SK-N-SH treated with all-trans-retinoic acid at 6 μM for 48 hours (cell line): Measurements from ENCODE around the gene SNTA1.

Source experiments
- ATAC-seq: fragments of 200-7000 bp; cut with Tn5 transposase; 3 replicates; pipeline ENCODE4 v1.9.1; 2020; ENCODE audit warnings: mild to moderate bottlenecking, moderate library complexity
- ARNTL ChIP-seq: fragments of 450-650 bp; formaldehyde crosslinking; IDR thresholded peaks from 2 replicates; pipeline ENCODE4 v1.5.0; 2020; ENCODE audit warnings: low read depth, mild to moderate bottlenecking, moderate library complexity, borderline replicate concordance
- CSDC2 ChIP-seq: fragments of 250-450 bp; sonication (Bioruptor Pico); IDR thresholded peaks from 2 replicates; pipeline ENCODE4 v1.5.0; 2020; ENCODE audit warnings: mild to moderate bottlenecking, moderate library complexity
- ESRRG ChIP-seq: fragments of 250-450 bp; sonication (Bioruptor Pico); IDR thresholded peaks from 2 replicates; pipeline ENCODE4 v1.6.1; 2021; ENCODE audit warnings: mild to moderate bottlenecking
- GLIS3 ChIP-seq: fragments of 250-450 bp; sonication (Bioruptor Pico); IDR thresholded peaks from 2 replicates; pipeline ENCODE4 v1.5.0; 2020; ENCODE audit warnings: mild to moderate bottlenecking, moderate library complexity
- ISL1 ChIP-seq: fragments of 250-450 bp; sonication (Bioruptor Pico); IDR thresholded peaks from 2 replicates; pipeline ENCODE4 v2.1.2; 2022; ENCODE audit warnings: mild to moderate bottlenecking, moderate library complexity
- OSR1 ChIP-seq: fragments of 250-450 bp; sonication (Bioruptor Pico); IDR thresholded peaks from 2 replicates; pipeline ENCODE4 v1.8.0; 2022; ENCODE audit warnings: moderate library complexity, mild to moderate bottlenecking, inconsistent platforms
- PPARA ChIP-seq: fragments of 250-450 bp; sonication (Bioruptor Pico); IDR thresholded peaks from 2 replicates; pipeline ENCODE4 v1.5.0; 2020; ENCODE audit warnings: mild to moderate bottlenecking, borderline replicate concordance
- RARB ChIP-seq: fragments of 250-450 bp; sonication (Bioruptor Pico); IDR thresholded peaks from 2 replicates; pipeline ENCODE4 v1.8.0; 2021; ENCODE audit warnings: mild to moderate bottlenecking, moderate library complexity
- SNAI2 ChIP-seq: fragments of 250-450 bp; sonication (Bioruptor Pico); IDR thresholded peaks from 2 replicates; pipeline ENCODE4 v1.5.0; 2020; ENCODE audit warnings: mild to moderate bottlenecking, moderate library complexity
- TCF4 ChIP-seq: fragments of 250-450 bp; sonication (Bioruptor Pico); IDR thresholded peaks from 2 replicates; pipeline ENCODE4 v1.8.0; 2021; ENCODE audit warnings: mild to moderate bottlenecking, moderate library complexity, borderline replicate concordance
- TOX ChIP-seq: fragments of 250-450 bp; sonication (Bioruptor Pico); IDR thresholded peaks from 2 replicates; pipeline ENCODE4 v1.8.0; 2021; ENCODE audit warnings: mild to moderate bottlenecking, moderate library complexity, borderline replicate concordance
- ZC3H10 ChIP-seq: fragments of 250-450 bp; sonication (Bioruptor Pico); IDR thresholded peaks from 2 replicates; pipeline ENCODE4 v1.5.1; 2021; ENCODE audit warnings: mild to moderate bottlenecking, moderate library complexity
- ZFP3 ChIP-seq: fragments of 250-450 bp; sonication (Bioruptor Pico); IDR thresholded peaks from 2 replicates; pipeline ENCODE4 v1.5.0; 2020; ENCODE audit warnings: mild to moderate bottlenecking, moderate library complexity
- ZNF70 ChIP-seq: fragments of 450-650 bp; formaldehyde crosslinking; IDR thresholded peaks from 2 replicates; pipeline ENCODE4 v1.5.0; 2020; ENCODE audit warnings: mild to moderate bottlenecking, moderate library complexity
- ZNF8 ChIP-seq: fragments of 450-650 bp; formaldehyde crosslinking; IDR thresholded peaks from 2 replicates; pipeline ENCODE4 v1.5.0; 2020; ENCODE audit warnings: mild to moderate bottlenecking, moderate library complexity
- TF ChIP-seq, protein P1 (sequence below): fragments of 250-450 bp; sonication (Bioruptor Pico); IDR thresholded peaks from 2 replicates; pipeline ENCODE4 v1.5.0; 2020; ENCODE audit warnings: mild to moderate bottlenecking, moderate library complexity
- TF ChIP-seq, protein P2 (sequence below): fragments of 250-450 bp; sonication (Bioruptor Pico); IDR thresholded peaks from 2 replicates; pipeline ENCODE4 v1.8.0; 2021; ENCODE audit warnings: low read depth, mild to moderate bottlenecking, moderate library complexity, borderline replicate concordance
- TF ChIP-seq, protein P3 (sequence below): fragments of 250-450 bp; sonication (Bioruptor Pico); IDR thresholded peaks from 2 replicates; pipeline ENCODE4 v1.5.1; 2021; ENCODE audit warnings: mild to moderate bottlenecking, moderate library complexity

SNTA1 gene

DNA sequence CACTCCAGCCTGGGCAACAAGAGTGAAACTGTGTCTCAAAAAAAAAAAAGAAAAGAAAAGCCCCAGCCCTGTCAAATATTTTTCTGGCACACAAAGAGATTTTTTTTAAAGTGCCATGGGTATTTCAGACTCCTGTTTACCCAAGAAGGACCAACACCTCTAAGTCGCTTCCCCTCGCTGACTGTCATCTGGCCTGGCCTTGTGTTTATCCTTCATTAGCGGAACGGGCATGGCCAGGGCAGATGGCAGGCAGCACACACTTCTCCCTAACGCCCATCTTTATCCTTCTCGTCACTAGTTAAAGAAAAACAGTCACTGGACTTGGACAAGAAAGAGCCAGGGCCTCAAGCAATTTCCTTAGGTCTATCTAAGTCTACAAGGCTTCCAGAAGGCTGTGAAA, 39.0 kb upstream of the SNTA1 start:
- no peak for TF ChIP-seq ZNF8 (CRISPR knock-in tag)
- TF ChIP-seq, protein P1, sequence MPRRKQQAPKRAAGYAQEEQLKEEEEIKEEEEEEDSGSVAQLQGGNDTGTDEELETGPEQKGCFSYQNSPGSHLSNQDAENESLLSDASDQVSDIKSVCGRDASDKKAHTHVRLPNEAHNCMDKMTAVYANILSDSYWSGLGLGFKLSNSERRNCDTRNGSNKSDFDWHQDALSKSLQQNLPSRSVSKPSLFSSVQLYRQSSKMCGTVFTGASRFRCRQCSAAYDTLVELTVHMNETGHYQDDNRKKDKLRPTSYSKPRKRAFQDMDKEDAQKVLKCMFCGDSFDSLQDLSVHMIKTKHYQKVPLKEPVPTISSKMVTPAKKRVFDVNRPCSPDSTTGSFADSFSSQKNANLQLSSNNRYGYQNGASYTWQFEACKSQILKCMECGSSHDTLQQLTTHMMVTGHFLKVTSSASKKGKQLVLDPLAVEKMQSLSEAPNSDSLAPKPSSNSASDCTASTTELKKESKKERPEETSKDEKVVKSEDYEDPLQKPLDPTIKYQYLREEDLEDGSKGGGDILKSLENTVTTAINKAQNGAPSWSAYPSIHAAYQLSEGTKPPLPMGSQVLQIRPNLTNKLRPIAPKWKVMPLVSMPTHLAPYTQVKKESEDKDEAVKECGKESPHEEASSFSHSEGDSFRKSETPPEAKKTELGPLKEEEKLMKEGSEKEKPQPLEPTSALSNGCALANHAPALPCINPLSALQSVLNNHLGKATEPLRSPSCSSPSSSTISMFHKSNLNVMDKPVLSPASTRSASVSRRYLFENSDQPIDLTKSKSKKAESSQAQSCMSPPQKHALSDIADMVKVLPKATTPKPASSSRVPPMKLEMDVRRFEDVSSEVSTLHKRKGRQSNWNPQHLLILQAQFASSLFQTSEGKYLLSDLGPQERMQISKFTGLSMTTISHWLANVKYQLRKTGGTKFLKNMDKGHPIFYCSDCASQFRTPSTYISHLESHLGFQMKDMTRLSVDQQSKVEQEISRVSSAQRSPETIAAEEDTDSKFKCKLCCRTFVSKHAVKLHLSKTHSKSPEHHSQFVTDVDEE (CRISPR knock-in tag): no peak
- TF ChIP-seq, protein P2, sequence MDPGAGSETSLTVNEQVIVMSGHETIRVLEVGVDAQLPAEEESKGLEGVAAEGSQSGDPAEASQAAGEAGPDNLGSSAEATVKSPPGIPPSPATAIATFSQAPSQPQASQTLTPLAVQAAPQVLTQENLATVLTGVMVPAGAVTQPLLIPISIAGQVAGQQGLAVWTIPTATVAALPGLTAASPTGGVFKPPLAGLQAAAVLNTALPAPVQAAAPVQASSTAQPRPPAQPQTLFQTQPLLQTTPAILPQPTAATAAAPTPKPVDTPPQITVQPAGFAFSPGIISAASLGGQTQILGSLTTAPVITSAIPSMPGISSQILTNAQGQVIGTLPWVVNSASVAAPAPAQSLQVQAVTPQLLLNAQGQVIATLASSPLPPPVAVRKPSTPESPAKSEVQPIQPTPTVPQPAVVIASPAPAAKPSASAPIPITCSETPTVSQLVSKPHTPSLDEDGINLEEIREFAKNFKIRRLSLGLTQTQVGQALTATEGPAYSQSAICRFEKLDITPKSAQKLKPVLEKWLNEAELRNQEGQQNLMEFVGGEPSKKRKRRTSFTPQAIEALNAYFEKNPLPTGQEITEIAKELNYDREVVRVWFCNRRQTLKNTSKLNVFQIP (CRISPR knock-in tag): no peak
- TF ChIP-seq, all 23 proteins: peak for 0
- no peak for ATAC-seq

DNA sequence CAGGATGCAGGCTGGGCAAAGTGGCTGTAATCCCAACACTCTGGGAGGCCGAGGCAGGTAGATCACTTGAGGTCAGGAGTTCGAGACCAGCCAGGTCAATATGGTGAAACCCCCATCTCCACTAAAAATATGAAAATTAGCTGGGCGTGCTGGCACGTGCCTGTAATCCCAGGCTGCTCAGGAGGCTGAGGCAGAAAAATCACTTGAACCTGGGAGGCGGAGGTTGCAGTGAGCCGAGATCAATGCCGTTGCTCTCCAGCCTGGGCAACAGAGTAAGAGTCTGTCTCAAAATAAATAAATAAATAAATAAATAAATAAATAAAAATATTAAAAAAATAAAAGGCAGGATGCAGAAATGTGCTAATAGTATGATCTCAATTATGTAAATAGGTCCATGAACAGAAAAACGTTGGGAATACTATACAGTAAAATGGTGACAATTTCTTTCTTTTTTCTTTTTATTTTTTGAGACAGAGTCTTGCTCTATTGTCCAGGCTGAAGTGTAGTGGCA, 37.9 kb upstream of the SNTA1 start:
- ATAC-seq: no peak
- no peak for TF ChIP-seq ESRRG (CRISPR knock-in tag)
- no peak for TF ChIP-seq CSDC2
- TF ChIP-seq PPARA: no peak
- no peak for TF ChIP-seq SNAI2 (CRISPR knock-in tag)
- no peak for TF ChIP-seq GLIS3 (CRISPR knock-in tag)
- TF ChIP-seq, protein P1 (CRISPR knock-in tag): no peak
- TF ChIP-seq TOX (CRISPR knock-in tag): no peak
- TF ChIP-seq, protein P3, sequence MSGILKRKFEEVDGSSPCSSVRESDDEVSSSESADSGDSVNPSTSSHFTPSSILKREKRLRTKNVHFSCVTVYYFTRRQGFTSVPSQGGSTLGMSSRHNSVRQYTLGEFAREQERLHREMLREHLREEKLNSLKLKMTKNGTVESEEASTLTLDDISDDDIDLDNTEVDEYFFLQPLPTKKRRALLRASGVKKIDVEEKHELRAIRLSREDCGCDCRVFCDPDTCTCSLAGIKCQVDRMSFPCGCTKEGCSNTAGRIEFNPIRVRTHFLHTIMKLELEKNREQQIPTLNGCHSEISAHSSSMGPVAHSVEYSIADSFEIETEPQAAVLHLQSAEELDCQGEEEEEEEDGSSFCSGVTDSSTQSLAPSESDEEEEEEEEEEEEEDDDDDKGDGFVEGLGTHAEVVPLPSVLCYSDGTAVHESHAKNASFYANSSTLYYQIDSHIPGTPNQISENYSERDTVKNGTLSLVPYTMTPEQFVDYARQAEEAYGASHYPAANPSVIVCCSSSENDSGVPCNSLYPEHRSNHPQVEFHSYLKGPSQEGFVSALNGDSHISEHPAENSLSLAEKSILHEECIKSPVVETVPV: no peak
- no peak for TF ChIP-seq ZC3H10 (CRISPR knock-in tag)
- no peak for TF ChIP-seq ARNTL (CRISPR knock-in tag)
- no peak for TF ChIP-seq ZFP3 (CRISPR knock-in tag)
- no peak for TF ChIP-seq TCF4
- TF ChIP-seq ISL1 (CRISPR knock-in tag): no peak
- TF ChIP-seq ZNF8 (CRISPR knock-in tag): no peak
- TF ChIP-seq, protein P2 (CRISPR knock-in tag): no peak
- no peak for TF ChIP-seq ZNF70 (CRISPR knock-in tag)
- TF ChIP-seq OSR1 (CRISPR knock-in tag): no peak

DNA sequence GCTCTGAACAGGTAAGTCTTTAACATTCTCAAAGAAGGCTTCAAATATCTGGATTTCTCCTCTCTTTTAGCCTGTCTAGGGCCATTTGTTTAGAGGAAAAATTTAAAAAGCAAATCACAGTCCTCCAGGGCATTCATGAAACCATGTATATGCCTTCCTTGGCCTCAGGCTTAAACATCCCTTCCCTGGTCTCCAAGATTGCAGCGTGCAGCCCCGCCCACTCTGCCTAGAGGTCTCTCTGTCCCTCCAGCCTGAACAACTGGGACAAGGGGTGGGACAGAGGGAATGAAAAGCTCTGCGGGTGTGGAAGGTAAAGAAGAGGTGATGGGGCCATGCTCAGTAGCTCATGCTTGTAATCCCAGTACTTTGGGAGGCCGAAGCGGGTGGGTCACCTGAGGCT, 36.5 kb upstream of the SNTA1 start:
- ATAC-seq: no peak
- TF ChIP-seq, protein P3: no peak
- TF ChIP-seq, protein P2 (CRISPR knock-in tag): no peak
- TF ChIP-seq ZNF70 (CRISPR knock-in tag) (no peak), ARNTL (CRISPR knock-in tag) (no peak), GLIS3 (CRISPR knock-in tag) (no peak), SNAI2 (CRISPR knock-in tag) (no peak), RARB (CRISPR knock-in tag) (no peak)
